ENCODE data around the gene GCDH.
A peak's percentile ranks its signal among the peaks of the same experiment; 100 is the strongest.

Gene GCDH

DNA sequence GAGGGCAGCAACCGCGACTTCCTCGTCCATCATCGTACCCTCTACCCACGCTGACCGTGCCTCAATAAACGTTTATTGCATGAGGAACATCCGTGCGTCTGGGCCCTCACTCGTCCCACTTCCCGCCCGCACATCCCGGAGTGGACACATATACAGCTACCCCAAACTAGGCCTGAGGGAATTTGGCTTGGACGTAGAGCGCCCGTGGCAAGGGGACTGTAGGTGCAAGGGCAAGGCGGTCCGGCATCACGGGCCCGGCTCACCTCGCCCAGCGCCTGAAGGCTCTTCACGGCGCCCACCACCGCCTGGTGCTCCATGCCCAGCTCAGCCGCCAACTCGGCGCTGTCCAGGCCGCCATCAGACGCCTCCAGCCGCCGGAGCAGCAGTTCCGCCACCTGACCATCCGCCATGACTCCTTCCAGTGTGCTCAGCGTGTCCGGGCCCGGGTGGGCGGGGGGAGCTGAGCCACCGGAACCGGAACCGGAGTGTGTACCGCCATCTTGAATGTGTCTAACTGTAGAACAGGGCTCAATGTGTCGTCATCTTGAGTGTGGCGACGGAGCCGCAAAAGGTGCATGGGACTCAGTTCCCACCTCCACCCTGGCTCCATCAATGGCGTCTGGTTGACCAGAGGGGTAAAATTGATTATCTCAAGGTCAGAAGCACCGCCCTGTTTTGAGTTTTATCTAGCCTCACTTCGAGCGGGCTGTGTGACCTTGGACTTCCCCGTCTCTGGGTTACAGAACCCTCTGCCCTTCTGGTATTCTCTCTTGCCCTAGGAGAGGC, 42.5 kb downstream of the GCDH start, which contains the start of gene FARSA:
Gene FARSA (minus strand): TSS at position 425 of the 786 bp plus-strand sequence. CDS start 15 bp downstream, at position 410.
- DNase-seq (ENCODE audit: low spot score) = peak; percentile 92
- TF ChIP-seq, protein P1, sequence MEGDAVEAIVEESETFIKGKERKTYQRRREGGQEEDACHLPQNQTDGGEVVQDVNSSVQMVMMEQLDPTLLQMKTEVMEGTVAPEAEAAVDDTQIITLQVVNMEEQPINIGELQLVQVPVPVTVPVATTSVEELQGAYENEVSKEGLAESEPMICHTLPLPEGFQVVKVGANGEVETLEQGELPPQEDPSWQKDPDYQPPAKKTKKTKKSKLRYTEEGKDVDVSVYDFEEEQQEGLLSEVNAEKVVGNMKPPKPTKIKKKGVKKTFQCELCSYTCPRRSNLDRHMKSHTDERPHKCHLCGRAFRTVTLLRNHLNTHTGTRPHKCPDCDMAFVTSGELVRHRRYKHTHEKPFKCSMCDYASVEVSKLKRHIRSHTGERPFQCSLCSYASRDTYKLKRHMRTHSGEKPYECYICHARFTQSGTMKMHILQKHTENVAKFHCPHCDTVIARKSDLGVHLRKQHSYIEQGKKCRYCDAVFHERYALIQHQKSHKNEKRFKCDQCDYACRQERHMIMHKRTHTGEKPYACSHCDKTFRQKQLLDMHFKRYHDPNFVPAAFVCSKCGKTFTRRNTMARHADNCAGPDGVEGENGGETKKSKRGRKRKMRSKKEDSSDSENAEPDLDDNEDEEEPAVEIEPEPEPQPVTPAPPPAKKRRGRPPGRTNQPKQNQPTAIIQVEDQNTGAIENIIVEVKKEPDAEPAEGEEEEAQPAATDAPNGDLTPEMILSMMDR (IDR thresholded peaks at IDR 0.05; ENCODE audit: extremely low read depth, missing control alignments) = no peak

DNA sequence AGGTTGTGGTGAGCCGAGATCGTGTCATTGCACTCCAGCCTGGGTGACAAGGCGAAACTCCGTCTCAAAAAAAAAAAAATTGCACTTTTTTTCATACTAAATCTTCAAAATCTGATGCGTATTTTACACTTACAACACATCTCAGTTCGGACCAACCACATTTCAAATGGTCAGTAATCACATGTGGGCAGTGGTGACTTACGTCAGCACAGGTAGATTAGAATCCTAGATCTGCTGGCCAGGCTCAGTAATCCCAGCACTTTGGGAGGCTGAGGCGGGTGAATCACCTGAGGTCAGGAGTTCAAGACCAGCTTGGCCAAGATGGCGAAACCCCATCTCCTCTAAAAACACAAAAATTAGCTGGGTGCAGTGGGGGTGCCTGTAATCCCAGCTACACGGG, 44.1 kb downstream of the GCDH start:
- TF ChIP-seq, protein P1 (IDR thresholded peaks at IDR 0.05; ENCODE audit: extremely low read depth, missing control alignments) = no peak
- no peak for DNase-seq (ENCODE audit: low spot score)

DNA sequence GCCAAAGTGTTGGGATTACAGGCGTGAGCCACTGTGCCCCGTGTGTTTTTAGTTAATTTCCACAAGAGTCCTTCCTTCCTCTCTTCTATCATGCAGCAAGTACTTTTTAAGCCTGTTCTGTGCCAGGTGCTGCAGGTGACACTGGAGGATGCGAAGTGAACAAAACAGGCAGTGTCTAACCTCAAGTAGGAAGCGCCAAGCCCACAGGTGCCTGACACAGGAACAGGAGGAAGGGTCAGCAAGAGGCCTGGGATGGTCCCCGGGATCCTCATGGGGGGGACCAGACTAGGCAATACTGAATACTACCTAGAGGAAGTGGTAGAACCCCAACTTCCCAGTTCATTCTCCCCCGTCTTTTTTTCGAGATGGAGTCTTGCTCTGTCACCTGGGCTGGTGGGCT, 45.6 kb downstream of the GCDH start:
- TF ChIP-seq, protein P1 (IDR thresholded peaks at IDR 0.05; ENCODE audit: extremely low read depth, missing control alignments) = no peak
- no peak for DNase-seq (ENCODE audit: low spot score)

DNA sequence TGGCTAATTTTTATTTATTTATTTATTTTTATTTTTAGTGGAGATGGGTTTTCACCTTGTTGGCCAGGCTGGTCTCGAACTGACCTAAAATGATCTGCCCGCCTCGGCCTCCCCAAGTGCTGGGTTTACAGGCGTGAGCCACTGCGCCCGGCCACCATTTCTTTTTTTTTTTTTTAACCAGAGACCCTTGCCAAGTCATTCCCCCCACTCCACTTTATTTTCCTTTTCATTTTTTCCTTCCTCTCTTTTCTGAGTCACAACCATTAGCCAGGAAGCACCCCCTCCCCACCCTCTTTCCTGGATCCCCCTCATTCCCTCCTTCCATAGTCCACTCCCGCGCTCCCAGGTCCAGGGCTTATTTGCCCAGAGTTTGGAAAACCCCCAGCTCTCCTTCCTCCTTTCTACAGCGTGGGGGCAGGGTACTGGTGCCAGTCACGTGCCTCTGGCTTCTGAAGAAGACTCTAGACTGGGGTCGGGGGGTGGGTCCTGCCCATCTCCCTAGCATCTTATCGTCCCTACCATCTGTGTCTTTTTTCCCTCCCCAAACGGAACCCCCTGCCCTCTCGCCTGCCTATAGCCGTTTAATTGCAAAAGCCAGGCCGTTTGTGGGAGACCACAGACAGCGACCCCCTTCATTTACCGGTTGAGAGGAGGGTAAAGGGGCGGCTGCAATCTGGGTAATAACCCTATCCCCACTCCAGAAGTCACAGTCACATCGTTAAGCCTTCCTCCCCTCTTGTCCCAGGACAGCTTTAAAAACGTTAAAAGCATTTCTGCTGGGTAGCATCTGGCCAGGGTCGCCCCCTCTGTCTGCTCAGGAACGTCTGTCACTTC, 46.4 kb downstream of the GCDH start:
- DNase-seq (ENCODE audit: low spot score) = no peak

DNA sequence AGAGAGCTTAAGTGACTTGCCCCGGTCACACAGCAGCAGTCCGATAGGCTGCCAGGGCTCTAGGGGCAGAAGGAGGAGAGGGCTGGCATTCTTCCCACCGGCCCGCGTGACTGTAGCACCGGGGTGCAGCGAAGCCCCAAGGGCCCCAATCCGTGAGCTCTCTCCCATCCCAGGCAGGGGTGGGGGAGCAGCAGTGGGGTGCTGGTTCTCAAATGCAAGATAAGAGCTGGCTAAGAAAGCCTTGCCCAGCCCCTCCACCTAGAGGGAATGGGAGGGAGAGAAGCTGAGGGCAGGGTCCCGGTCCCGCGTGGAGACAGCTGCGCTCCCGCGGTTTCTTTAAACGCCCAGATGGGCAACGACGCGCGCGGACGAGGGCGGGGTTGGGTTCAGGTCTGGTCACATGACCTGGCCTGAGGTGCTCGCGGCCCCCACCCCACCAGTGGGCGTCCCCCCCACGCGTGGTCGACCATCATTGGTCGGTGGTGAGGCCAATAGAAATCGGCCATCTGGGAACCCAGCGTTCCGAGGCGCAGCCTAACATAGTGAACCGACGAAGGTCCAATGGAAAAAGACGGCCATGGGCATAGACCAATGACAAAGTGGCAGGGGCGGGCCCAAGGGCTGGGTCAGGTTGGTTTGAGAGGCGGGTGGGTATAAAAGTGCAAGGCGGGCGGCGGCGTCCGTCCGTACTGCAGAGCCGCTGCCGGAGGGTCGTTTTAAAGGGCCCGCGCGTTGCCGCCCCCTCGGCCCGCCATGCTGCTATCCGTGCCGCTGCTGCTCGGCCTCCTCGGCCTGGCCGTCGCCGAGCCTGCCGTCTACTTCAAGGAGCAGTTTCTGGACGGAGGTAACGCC, 47.2 kb downstream of the GCDH start, which contains the start of gene CALR:
Gene CALR (plus strand): TSS at position 683 of the 852 bp plus-strand sequence. CDS start 71 bp downstream, at position 754.
- TF ChIP-seq, protein P1 (IDR thresholded peaks at IDR 0.05; ENCODE audit: extremely low read depth, missing control alignments) = no peak

More for the DNA sequence above, 46.4 kb downstream of the GCDH start:
- TF ChIP-seq, protein P1 (IDR thresholded peaks at IDR 0.05; ENCODE audit: extremely low read depth, missing control alignments) = no peak

DNA sequence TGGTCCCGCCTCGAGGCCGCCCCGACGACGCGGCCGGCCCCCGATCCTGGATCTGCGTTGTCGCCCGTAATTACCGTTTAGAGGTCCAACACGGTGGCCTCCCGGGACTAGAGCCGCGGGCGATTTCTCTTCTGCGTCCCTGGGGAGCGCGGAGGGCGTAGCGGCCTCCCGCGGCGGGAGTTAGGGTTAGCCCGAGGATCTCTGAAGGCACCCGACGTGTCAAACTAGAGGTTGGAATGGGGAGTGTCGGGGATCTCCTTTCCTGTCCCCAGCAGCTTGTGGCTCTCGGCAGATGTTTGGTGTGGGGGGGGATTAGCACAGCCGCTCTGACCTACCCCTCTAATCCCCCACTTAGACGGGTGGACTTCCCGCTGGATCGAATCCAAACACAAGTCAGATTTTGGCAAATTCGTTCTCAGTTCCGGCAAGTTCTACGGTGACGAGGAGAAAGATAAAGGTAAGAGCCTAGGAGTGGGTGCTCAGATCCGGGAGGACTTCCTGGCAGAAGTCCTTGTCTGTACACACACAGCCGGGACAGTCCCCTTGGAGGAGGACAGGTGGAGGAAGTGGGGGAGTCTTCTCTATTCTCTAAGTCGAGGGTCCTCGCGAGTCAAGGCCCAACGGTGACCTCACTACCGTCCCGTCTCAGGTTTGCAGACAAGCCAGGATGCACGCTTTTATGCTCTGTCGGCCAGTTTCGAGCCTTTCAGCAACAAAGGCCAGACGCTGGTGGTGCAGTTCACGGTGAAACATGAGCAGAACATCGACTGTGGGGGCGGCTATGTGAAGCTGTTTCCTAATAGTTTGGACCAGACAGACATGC, 48.0 kb downstream of the GCDH start:
- TF ChIP-seq, protein P1 (IDR thresholded peaks at IDR 0.05; ENCODE audit: extremely low read depth, missing control alignments) = no peak
- peak; percentile 36 for DNase-seq (ENCODE audit: low spot score)

More for the DNA sequence above, 47.2 kb downstream of the GCDH start, which contains the start of gene CALR:
- DNase-seq (ENCODE audit: low spot score) = peak; percentile 96
